ENCODE results near the gene DICER1. TPM values are rescaled to one million over a fixed set of nuclear protein-coding genes. Genes with fewer than 3 reads are reported as not detected.

DICER1 gene
- total RNA-seq, 1 donor from 2014 or later = 63.3 TPM

GRCh38 chr14:95037273-95037672, 120.1 kb downstream of the DICER1 start:
- no peak for DNase-seq (ENCODE audit: low spot score)
- Mint-ChIP-seq H3K9me3 (ENCODE audit: low read depth) (peaks cover 14% of the 10 kb centered on the region), H3K4me1 (ENCODE audit: low read depth) (peaks cover 21% of the 10 kb centered on the region), H3K36me3 (ENCODE audit: low read depth) (peaks cover 2% of the 10 kb centered on the region), H3K4me3 (ENCODE audit: unreplicated experiment) (no peak overlapping the region), H3K27ac (ENCODE audit: unreplicated experiment) (no peak overlapping the region), H3K27me3 (ENCODE audit: low read depth) (peaks cover 7% of the 10 kb centered on the region)
- TF ChIP-seq, protein P1, sequence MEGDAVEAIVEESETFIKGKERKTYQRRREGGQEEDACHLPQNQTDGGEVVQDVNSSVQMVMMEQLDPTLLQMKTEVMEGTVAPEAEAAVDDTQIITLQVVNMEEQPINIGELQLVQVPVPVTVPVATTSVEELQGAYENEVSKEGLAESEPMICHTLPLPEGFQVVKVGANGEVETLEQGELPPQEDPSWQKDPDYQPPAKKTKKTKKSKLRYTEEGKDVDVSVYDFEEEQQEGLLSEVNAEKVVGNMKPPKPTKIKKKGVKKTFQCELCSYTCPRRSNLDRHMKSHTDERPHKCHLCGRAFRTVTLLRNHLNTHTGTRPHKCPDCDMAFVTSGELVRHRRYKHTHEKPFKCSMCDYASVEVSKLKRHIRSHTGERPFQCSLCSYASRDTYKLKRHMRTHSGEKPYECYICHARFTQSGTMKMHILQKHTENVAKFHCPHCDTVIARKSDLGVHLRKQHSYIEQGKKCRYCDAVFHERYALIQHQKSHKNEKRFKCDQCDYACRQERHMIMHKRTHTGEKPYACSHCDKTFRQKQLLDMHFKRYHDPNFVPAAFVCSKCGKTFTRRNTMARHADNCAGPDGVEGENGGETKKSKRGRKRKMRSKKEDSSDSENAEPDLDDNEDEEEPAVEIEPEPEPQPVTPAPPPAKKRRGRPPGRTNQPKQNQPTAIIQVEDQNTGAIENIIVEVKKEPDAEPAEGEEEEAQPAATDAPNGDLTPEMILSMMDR (IDR thresholded peaks at IDR 0.05) = no peak

Small RNA genes lying within 50 kb of the gene (microRNA-seq; reads per million reads assigned to microRNA genes)
- not detected for gene MIR3173 (ENCODE audit: borderline number of aligned reads)

Other genes starting within 250 kb of the DICER1 start
- 6.7 to 7.7 TPM (median 7.3 TPM) in 3 replicates for gene CLMN, start 162.4 kb upstream of the DICER1 start, total RNA-seq